Stimulated activated CD8-positive, alpha-beta memory T cell treated with anti-CD3 and anti-CD28 coated beads, Interleukin-7, amount 100 ng/mL, for 1 hour (primary cell): Measurements from ENCODE around the gene STAB2.
"Not testable (repeated sequence)": the region's sequence is repeated elsewhere in the genome, so short reads cannot be mapped to it uniquely, and the experiment has no call there.

Experiments
- DNase-seq, 2 donors: peaks; one replicate each; pipeline ENCODE4 v3.0.0-alpha.2; 2020; ENCODE audit warnings: low read depth in 2 of 2

STAB2 gene

DNA sequence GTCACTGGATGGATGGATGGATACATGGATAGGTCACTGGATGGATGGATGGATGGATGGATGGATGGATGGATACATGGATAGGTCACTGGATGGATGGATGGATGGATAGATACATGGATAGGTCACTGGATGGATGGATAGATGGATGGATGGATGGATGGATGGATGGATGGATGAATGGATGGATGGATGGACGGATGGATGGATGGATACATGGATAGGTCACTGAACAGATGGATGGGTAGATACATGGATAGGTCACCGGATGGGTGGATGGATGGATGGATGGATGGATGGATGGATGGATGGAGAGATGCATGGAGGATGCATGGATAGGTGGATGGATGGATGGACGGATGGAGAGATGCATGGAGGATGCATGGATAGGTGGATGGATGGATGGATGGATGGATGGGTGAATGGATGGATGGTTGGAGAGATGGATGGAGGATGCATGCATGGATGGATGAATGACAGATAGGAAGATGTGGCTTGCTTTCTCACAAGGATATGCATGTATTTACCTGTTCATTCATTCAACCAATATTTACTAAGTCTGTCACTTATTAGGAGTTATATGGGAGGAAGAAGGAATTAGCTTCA, 66.6 kb downstream of the STAB2 start:
- not testable (repeated sequence) for DNase-seq

DNA sequence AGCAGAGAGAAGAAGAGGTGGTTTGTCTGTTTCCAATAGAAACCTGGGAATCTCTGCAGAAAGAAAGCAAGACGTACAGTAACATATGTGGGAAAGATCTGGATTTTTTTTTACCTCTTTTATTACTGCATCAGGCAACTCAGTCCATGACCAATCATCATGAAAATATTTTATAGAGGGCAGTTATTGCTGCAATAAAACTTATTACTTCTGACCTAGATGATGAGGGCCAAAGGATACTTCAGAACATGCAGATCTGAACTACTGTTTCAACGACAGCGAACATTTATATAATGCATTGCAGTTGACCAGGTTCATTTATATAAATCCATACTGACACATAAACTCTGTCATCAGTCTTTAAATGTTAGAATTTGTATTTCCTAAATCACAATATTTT, 67.7 kb downstream of the STAB2 start:
- no peak for DNase-seq

DNA sequence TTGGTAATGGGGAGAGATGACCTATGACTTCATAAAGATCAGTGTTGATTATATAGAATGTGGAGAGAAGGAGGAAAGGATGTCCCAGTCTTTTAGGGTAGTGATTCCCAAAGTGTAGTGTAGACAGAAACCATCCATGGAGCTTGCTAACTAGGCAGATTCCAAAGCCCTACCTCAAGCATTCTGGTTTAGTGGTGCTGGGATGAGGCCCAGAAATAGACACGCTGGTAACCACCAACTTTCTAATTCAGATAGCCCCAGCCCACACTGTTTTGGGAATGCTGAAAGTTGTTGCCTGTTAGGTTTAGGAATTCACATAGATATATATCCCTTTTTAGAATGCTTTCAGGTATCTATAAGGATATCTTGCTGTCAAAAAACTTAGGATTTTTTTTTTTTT, 69.2 kb downstream of the STAB2 start:
- no peak for DNase-seq

- no peak for DNase-seq
Measured at GRCh38 chr12:103657331-103657730, 70.3 kb downstream of the STAB2 start.

GRCh38 chr12:103664626-103665025, 77.6 kb downstream of the STAB2 start:
- DNase-seq, result no peak

DNA sequence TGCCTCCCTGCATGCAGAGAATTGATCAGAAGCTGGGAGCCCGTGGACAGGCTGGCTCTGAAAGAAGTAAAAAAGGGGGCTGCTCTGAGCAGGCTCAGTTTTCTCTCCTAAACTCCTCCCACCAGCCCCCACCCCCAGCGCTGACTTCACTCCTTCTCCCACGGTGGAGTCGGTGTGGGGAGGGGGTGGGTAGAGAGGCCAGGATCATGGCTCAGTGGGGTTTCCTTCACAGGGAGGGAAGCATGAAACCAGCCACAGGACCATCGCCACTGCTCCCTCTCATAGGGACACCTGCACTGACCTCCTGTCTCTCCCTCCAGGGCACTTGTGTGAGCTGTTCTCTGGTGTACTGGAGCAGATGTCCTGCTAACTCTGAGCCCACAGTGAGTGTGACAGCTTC, 78.9 kb downstream of the STAB2 start:
- DNase-seq, result no peak

GRCh38 chr12:103667125-103667524, 80.1 kb downstream of the STAB2 start:
- DNase-seq, result no peak

GRCh38 chr12:103668520-103668919, 81.4 kb downstream of the STAB2 start:
- no peak for DNase-seq

DNA sequence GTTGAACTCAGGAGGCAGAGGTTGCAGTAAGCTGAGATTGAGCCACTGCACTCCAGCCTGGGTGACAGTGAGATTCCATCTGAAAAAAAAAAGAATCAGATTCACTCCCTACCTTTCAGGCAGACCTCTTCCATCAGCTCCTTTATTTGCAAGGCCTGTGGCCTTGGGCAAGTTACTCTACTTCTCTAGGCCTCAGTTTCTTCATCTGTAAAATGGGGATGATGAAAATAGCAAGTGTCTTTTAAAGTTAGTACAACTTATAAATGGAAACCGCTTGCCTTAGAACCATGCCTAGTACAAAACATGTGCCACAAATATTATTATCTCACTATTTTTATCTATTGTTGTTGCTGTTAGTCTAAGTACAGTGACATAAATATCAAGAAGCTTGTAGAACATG, 84.3 kb downstream of the STAB2 start:
- no peak for DNase-seq

GRCh38 chr12:103672401-103673119, 85.5 kb downstream of the STAB2 start:
- DNase-seq, result no peak

GRCh38 chr12:103673487-103673886, 86.4 kb downstream of the STAB2 start:
- DNase-seq, result no peak

- no peak for DNase-seq
Measured at GRCh38 chr12:103673891-103674375, 86.9 kb downstream of the STAB2 start.

DNA sequence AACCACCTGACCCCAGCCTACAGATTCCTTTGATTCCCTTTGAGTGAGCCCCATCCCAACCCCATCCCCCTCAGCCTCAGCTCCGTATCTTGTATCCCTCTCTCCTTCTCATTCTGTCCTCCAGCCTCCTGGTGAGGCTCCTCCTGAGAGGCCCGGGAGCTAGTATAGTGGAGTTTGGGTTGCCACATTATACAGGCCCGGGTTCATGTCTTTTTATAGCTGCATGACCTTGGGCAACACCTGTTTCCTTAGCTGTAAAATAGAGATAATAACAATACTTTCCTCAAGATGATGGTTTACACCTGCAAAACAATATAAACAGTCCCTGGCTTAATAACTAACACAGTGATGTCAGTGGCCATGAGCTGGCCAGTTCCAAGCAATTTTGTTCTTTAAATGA, 89.8 kb downstream of the STAB2 start:
- no peak for DNase-seq

GRCh38 chr12:103677341-103677740, 90.3 kb downstream of the STAB2 start:
- DNase-seq, result no peak

DNA sequence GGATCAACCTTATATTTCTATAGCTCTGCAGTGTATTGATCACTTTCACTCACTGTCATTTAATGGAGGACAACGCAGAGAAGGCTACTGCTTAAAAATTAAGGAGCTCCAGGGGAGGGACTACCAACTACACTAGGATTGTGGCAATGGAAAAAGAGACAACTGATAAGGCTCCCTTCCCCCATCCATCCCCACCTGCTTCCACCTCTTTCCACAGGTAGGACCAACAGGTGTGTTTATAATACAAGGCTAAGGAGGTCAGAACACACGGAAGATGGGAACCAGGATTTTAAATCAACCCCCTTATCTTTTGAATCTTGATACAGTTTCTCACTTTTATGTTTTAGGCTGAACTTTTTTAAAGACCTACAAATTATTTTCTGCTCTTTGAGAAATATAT, 90.8 kb downstream of the STAB2 start:
- no peak for DNase-seq

- DNase-seq, result no peak
Measured at GRCh38 chr12:103679421-103680170, 92.5 kb downstream of the STAB2 start.

DNA sequence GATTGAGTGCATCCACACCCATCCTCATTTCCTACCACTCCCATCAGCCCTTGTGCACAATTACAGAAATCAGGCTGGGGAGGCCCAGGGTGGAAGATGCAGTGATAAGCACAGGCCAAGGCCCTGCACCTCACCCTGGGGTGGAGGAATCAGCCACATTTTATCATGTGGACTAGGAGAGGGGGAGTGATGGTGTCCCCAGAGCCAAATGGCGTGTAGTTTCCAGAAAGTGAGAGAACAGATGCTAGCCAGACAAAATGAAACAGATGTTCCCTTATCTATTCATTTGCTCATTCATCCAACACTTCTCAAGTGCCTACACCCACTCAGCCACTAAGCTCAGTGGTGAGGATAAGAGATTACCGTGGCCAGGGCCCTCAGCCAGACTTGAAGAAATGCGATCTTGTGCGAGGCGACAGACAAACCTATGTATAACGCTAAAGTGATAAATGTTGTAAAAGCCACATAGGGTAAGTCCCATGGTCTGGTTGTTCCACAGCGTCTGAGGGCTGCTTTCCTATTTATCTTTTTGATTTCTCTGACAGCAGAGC, 93.6 kb downstream of the STAB2 start:
- DNase-seq, result no peak

GRCh38 chr12:103686026-103686425, 99.0 kb downstream of the STAB2 start:
- no peak for DNase-seq

DNA sequence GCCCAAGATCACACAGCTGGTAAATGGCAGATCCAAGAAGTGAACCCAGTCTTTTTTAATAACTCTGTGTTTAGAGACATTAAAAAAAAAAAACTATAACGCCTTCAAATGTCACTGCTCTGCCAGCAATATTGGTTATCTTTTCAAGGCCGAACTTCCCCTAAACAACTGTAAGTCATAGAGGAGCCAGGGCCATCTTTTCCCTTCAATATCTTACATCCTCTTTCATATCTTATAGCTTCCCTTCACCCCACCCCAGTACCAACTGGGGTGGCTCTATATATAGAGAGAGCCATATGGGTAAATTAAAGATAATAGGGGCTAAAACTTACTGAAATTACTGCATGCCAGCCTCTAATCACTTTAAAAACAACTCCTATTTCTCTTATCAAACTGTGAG, 100.2 kb downstream of the STAB2 start:
- no peak for DNase-seq

GRCh38 chr12:103688376-103689063, 101.4 kb downstream of the STAB2 start:
- DNase-seq, result no peak

GRCh38 chr12:103690426-103690825, 103.4 kb downstream of the STAB2 start:
- DNase-seq, result no peak

- no peak for DNase-seq
Measured at GRCh38 chr12:103691063-103691462, 104.0 kb downstream of the STAB2 start.
